ENCODE measurements around the gene HMOX2.

DNA sequence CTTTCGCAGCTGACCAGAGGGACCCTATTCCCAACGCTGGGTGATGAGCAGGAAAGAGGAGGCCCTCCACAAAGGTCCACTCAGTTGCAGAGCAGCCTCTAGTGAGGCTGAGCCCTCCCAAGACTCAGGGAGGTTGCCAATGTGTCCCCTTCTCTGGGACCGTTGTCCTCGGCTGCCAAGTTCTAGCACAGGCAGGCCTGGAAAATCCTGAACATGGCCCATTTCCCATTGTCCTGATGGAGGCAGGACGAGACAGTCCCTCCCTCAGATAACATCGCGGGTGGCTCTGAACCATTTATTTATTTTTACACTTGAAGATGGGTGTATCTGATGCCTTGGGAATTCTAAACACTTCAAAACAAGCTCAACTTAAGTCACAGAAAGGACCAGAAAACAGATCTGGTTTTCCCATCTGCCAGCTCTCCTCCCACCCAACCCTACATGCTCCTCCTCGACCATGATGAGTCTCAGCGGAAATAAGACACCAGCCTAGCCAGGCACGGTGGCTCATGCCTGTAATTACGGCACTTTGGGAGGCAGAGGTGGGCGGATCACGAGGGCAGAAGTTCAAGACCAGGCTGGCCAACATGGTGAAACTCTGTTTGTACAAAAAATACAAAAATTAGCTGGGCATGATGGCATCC lies 49.6 kb downstream of the HMOX2 start:
- TF ChIP-seq, protein P1, sequence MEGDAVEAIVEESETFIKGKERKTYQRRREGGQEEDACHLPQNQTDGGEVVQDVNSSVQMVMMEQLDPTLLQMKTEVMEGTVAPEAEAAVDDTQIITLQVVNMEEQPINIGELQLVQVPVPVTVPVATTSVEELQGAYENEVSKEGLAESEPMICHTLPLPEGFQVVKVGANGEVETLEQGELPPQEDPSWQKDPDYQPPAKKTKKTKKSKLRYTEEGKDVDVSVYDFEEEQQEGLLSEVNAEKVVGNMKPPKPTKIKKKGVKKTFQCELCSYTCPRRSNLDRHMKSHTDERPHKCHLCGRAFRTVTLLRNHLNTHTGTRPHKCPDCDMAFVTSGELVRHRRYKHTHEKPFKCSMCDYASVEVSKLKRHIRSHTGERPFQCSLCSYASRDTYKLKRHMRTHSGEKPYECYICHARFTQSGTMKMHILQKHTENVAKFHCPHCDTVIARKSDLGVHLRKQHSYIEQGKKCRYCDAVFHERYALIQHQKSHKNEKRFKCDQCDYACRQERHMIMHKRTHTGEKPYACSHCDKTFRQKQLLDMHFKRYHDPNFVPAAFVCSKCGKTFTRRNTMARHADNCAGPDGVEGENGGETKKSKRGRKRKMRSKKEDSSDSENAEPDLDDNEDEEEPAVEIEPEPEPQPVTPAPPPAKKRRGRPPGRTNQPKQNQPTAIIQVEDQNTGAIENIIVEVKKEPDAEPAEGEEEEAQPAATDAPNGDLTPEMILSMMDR (IDR thresholded peaks at IDR 0.05; ENCODE audit: low read depth, low read length, poor library complexity, severe bottlenecking): no peak
- TF ChIP-seq EZH2phosphoT487 (IDR thresholded peaks at IDR 0.05; ENCODE audit: borderline replicate concordance, low read length): no peak
